Measurements from ENCODE around the gene DLGAP1. TPM values are rescaled to one million over a fixed set of nuclear protein-coding genes. Genes with fewer than 3 reads are reported as not detected.

The DLGAP1 gene
- total RNA-seq, 4 donors from 2014 or later, result 1.2 to 1.4 (median 1.4) TPM

GRCh38 chr18:3692691-3693090 lies 762.4 kb downstream of the DLGAP1 start:
- TF ChIP-seq POLR2A (IDR thresholded peaks at IDR 0.05; ENCODE audit: low read depth) (no peak), POLR2AphosphoS5 (IDR thresholded peaks at IDR 0.05) (no peak), EP300 (IDR thresholded peaks at IDR 0.05) (no peak), CTCF (IDR thresholded peaks at IDR 0.05) (no peak)
- no peaks in the 10 kb centered on the region for H3K4me1 ChIP-seq
- intact Hi-C loops (cut with DNase I), result no loop called here
- H3K27me3 ChIP-seq, result no peaks in the 10 kb centered on the region
- WGBS, result 82% methylated on average over 2 of the region's 2 CpGs
- H3K36me3 ChIP-seq, result no peaks in the 10 kb centered on the region
- H3K27ac ChIP-seq (replicated peaks in 1 of 4), result no peak overlapping the region
- DNase-seq (ENCODE audit: extremely low spot score), result peak; percentile 50
- H3K9me3 ChIP-seq, result no peaks in the 10 kb centered on the region
- no peak overlapping the region for H3K4me3 ChIP-seq

GRCh38 chr18:3692113-3692621 lies 762.9 kb downstream of the DLGAP1 start:
- TF ChIP-seq CTCF (IDR thresholded peaks at IDR 0.05) (no peak), POLR2A (IDR thresholded peaks at IDR 0.05; ENCODE audit: low read depth) (no peak), POLR2AphosphoS5 (IDR thresholded peaks at IDR 0.05) (no peak), EP300 (IDR thresholded peaks at IDR 0.05) (no peak)
- intact Hi-C loops (cut with DNase I), result no loop called here
- H3K9me3 ChIP-seq, result no peaks in the 10 kb centered on the region
- H3K27ac ChIP-seq (replicated peaks in 1 of 4), result no peak overlapping the region
- H3K27me3 ChIP-seq, result no peaks in the 10 kb centered on the region
- no peaks in the 10 kb centered on the region for H3K36me3 ChIP-seq
- DNase-seq (ENCODE audit: extremely low spot score), result peak; percentile 29
- H3K4me3 ChIP-seq, result no peak overlapping the region
- WGBS, result 73% methylated on average over 2 of the region's 2 CpGs
- no peaks in the 10 kb centered on the region for H3K4me1 ChIP-seq

GRCh38 chr18:3691705-3692104 lies 763.4 kb downstream of the DLGAP1 start:
- Histone ChIP-seq H3K4me3 (no peak overlapping the region), H3K36me3 (no peaks in the 10 kb centered on the region), H3K4me1 (no peaks in the 10 kb centered on the region), H3K27ac (replicated peaks in 1 of 4) (no peak overlapping the region), H3K27me3 (no peaks in the 10 kb centered on the region), H3K9me3 (peaks cover 0 to 4% (median 0%) of the 10 kb centered on the region in 4 donors)
- intact Hi-C loops (cut with DNase I), result no loop called here
- 96% methylated on average over 3 of the region's 3 CpGs for WGBS
- DNase-seq (ENCODE audit: extremely low spot score), result peak; percentile 68
- TF ChIP-seq POLR2AphosphoS5 (IDR thresholded peaks at IDR 0.05) (no peak), POLR2A (IDR thresholded peaks at IDR 0.05; ENCODE audit: low read depth) (no peak), EP300 (IDR thresholded peaks at IDR 0.05) (no peak), CTCF (IDR thresholded peaks at IDR 0.05) (no peak)

- no peak overlapping the region for H3K27ac ChIP-seq (replicated peaks in 1 of 4)
- no peaks in the 10 kb centered on the region for H3K4me1 ChIP-seq
- H3K9me3 ChIP-seq, result peaks cover 0 to 6% (median 0%) of the 10 kb centered on the region in 4 donors
- H3K36me3 ChIP-seq, result no peaks in the 10 kb centered on the region
- H3K4me3 ChIP-seq, result no peak overlapping the region
- TF ChIP-seq POLR2AphosphoS5 (IDR thresholded peaks at IDR 0.05) (no peak), POLR2A (IDR thresholded peaks at IDR 0.05; ENCODE audit: low read depth) (no peak), EP300 (IDR thresholded peaks at IDR 0.05) (no peak), CTCF (IDR thresholded peaks at IDR 0.05) (no peak)
- intact Hi-C loops (cut with DNase I), result no loop called here
- H3K27me3 ChIP-seq, result no peaks in the 10 kb centered on the region
- no peak for DNase-seq (ENCODE audit: extremely low spot score)
- 70% methylated on average over 1 of the region's 1 CpG for WGBS
Measured at GRCh38 chr18:3690764-3691066, 764.4 kb downstream of the DLGAP1 start.
